Measurements from ENCODE around the gene NID2.

The NID2 gene, protein sequence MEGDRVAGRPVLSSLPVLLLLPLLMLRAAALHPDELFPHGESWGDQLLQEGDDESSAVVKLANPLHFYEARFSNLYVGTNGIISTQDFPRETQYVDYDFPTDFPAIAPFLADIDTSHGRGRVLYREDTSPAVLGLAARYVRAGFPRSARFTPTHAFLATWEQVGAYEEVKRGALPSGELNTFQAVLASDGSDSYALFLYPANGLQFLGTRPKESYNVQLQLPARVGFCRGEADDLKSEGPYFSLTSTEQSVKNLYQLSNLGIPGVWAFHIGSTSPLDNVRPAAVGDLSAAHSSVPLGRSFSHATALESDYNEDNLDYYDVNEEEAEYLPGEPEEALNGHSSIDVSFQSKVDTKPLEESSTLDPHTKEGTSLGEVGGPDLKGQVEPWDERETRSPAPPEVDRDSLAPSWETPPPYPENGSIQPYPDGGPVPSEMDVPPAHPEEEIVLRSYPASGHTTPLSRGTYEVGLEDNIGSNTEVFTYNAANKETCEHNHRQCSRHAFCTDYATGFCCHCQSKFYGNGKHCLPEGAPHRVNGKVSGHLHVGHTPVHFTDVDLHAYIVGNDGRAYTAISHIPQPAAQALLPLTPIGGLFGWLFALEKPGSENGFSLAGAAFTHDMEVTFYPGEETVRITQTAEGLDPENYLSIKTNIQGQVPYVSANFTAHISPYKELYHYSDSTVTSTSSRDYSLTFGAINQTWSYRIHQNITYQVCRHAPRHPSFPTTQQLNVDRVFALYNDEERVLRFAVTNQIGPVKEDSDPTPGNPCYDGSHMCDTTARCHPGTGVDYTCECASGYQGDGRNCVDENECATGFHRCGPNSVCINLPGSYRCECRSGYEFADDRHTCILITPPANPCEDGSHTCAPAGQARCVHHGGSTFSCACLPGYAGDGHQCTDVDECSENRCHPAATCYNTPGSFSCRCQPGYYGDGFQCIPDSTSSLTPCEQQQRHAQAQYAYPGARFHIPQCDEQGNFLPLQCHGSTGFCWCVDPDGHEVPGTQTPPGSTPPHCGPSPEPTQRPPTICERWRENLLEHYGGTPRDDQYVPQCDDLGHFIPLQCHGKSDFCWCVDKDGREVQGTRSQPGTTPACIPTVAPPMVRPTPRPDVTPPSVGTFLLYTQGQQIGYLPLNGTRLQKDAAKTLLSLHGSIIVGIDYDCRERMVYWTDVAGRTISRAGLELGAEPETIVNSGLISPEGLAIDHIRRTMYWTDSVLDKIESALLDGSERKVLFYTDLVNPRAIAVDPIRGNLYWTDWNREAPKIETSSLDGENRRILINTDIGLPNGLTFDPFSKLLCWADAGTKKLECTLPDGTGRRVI (N-terminal part only)

GRCh38 chr14:52068615-52069306 lies at the start of gene NID2:
NID2 (minus strand) TSS chr14:52069059; CDS start chr14:52068994, 65 bp downstream.
- DNase-seq (ENCODE audit: low read depth), result no peak

DNA sequence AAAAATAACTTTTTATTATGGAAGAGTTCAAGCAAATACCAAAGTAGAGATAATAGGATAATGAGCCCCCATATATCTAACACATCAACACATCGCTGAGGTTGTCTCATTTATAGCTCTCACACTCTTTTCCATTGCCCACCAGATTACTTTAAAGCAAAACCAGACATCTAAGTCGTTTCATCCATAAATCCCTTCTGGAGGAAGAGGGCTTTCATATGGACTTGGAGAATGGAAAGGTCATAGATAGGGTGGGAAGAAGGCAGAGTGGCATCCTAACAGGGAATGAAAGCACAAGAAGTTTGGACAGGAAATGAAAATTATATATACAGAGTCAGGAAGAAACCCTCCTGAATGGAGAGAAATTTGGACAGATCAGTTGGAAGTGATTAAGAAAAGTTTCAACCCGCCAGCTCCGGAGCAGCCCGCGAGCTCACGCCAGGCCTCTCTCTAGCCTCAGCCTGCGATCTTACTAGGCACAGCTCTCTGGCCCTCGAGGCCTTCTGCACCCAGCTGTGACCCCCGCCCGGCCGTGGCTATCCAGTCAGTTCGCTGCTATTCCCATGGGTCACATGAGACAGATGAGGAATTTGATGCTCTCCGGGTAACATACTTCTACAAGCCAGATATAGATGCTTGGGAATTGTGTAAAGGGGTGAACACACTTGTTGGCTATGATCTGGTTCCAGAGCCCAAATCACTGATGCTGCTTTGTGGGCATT lies 48.4 kb upstream of the NID2 start:
- no peak for DNase-seq (ENCODE audit: low read depth)

GRCh38 chr14:52115286-52115685 lies 46.4 kb upstream of the NID2 start:
- DNase-seq (ENCODE audit: low read depth), result no peak

- DNase-seq (ENCODE audit: low read depth), result no peak
Measured at GRCh38 chr14:52112336-52113018, 43.6 kb upstream of the NID2 start.

DNA sequence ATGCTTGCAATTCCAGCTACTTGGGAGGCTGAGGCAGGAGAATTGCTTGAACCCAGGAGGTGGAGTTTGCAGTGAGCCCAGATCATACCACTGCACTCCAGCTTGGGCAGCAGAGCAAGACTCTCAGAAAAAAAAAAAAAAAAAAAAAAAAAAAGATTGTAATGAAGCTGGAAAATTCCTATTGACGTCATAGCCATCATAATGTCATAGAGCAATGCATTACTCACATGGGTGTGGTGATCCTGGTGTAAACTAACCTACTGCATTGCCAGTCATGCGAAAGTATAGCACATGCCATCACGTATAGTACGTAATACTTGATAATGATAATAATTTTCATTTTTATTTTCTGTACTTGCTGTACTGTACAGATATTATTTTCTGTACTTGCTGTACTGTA lies 42.7 kb upstream of the NID2 start:
- no peak for DNase-seq (ENCODE audit: low read depth)

GRCh38 chr14:52110441-52111086 lies 41.7 kb upstream of the NID2 start:
- no peak for DNase-seq (ENCODE audit: low read depth)

DNA sequence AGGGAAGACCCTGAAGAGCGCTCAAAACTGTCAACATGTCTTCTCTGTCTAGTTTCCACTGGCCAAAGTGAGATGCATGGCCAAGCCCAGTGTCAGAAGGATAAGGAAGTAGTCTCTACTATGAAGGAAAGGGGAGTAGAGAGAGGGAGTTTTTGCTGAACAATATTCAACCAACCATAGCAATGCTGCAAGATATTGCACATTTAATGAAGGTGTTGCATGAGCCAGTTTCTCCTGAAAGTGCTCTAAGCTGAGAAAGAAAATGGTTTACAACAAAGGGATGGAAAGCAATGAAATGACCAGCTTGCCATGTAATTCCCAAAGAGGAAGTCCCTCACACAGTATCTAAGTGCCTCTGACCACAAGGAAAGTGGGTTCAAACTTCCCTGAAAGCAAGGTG lies 40.0 kb upstream of the NID2 start:
- DNase-seq (ENCODE audit: low read depth), result no peak

DNA sequence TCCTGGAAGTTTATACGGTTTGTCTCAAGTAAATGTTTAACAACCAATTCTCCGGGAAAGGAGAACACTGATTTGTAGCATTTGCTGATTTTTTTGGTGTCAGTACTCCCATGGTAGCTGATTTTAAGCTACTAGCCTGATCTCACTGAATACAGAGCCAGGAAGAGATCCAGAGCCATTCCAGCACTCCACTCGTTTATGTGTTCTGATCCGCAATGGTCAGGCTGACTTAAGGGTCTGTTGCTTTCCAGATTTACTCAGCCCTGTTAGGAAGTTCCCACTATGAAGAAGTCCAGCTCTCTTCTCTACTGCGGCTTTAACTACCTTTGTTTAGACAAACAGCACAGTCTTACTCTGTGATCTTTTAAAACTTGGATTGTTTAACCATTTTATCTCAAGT lies 38.0 kb upstream of the NID2 start:
- DNase-seq (ENCODE audit: low read depth), result no peak

DNA sequence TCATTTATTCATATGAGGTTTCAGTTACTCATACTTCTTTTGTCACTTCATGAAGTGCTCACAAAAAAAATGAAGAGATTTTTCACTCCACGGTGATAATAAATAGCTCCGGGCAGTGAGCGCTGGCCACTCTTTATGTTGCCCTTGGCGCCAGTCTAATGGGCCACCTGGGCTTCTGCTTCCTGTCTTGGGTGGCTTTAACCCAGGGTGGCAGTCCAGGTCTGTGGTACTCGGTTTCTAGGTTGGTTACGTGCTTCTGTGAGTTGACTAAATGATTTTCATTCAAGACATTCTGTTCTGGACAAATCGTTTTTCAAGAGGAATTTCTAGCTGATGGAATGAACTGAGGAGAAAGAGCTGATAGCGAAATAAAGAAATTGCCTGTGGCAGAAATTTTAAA lies 34.6 kb upstream of the NID2 start:
- DNase-seq (ENCODE audit: low read depth), result no peak

- no peak for DNase-seq (ENCODE audit: low read depth)
Measured at GRCh38 chr14:52095794-52096193, 26.9 kb upstream of the NID2 start.

DNA sequence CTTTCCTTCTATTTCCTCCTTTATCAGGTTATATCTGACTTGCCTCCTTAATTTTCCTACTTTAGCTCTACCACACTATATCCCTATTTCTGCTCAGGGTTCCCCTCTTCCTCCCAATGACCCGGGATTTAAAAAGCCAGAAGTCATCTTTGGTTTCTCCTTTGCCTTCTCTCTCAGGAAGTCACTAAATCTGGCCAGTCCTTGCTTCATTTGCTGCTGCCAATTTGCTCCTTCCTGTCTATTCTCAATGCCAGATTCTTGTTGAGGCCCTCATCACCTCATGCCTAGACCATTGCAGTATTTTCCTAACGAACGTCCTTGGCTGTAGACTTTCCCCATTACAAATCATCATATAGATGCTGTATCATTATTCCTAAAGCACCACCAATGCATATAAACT lies 26.5 kb upstream of the NID2 start:
- no peak for DNase-seq (ENCODE audit: low read depth)

- no peak for DNase-seq (ENCODE audit: low read depth)
Measured at GRCh38 chr14:52094546-52095271, 25.9 kb upstream of the NID2 start.

- no peak for DNase-seq (ENCODE audit: low read depth)
Measured at GRCh38 chr14:52091928-52092327, 23.1 kb upstream of the NID2 start.

- no peak for DNase-seq (ENCODE audit: low read depth)
Measured at GRCh38 chr14:52090936-52091335, 22.1 kb upstream of the NID2 start.

- no peak for DNase-seq (ENCODE audit: low read depth)
Measured at GRCh38 chr14:52089218-52089617, 20.4 kb upstream of the NID2 start.

- no peak for DNase-seq (ENCODE audit: low read depth)
Measured at GRCh38 chr14:52086711-52087110, 17.9 kb upstream of the NID2 start.

DNA sequence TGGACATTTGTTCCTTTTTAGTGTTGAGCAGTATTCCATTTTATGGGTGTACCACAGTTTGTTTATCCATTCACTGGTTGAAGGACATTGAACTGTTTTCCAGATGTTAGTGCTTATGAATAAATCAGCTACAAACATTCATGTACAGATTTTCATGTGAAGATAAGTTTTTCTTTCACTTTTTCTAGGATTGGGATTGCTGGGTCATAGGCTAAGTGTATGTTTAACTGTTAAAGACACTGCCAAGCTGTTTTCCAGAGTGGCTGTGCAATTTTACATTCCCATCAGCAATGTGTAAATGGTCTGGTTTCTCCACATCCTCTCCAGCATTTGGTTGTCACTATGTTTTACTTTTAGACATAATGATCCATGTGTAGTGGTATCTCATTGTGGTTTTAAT lies 14.0 kb upstream of the NID2 start:
- no peak for DNase-seq (ENCODE audit: low read depth)

DNA sequence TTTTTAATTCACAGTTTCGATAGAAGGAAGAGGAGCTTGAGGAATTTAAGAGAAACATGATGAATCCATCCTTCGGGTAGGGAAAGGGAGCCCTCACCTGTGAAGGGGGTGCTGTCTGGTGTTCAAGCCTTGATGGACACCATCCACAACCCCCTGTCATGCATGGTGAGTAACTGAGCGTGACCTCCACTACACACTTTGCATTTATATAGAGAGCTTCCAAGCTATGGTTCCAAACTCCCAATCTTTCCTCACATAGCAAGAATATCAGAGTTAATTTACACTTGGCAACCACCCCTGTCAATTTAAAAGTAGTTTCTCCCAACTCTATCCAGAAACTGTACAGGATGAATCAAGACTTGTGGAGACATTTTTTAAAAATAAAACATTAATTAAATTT lies 13.1 kb upstream of the NID2 start:
- DNase-seq (ENCODE audit: low read depth), result no peak
